Skeletal muscle cell (primary cell): ENCODE measurements around the gene CD320.
A peak's percentile ranks its signal among the peaks of the same experiment; 100 is the strongest.
"Not testable (repeated sequence)": the region's sequence is repeated elsewhere in the genome, so short reads cannot be mapped to it uniquely, and the experiment has no call there.

Experiments used
- DNase-seq: peaks from one replicate; pipeline ENCODE4 v3.0.0-alpha.2; 2010; ENCODE audit warnings: low read depth
- H3K4me3 ChIP-seq: 2 replicates; pipeline ENCODE4 v1.5.1; 2011; ENCODE audit warnings: low read depth, mild to moderate bottlenecking, control low read depth, low read length, moderate library complexity

Gene CD320

GRCh38 chr19:8307965-8308866 is at the start of gene CD320:
Gene CD320, minus strand, starts transcription at chr19:8308358. Its CDS starts 68 bp downstream, at chr19:8308290.
- peak within 1 kb of the TSS; percentile 69 for H3K4me3 ChIP-seq
- peak; percentile 56 for DNase-seq

DNA sequence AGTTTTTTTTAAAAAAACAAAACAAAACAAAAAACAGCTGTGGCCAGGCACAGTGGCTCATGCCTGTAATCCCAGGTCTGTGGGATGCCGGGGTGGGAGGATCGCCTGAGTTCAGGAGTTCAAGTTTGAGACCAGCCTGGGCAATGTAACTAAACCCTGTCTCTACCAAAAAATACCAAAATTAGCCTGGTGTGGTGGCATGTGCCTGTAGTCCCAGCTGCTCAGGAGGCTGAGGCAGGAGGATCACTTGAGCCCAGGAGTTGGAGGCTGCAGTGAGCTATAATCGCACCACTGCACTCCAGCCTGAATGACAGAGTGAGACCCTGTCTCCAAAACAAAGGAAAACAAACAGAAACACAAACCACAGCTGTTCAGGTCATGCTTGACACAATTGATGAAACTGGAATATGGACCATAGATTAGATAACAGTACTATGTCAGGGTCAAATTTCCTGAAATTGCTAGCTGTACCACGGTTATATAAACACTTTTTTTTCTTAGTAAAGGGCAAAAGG is 48.9 kb upstream of the CD320 start:
- H3K4me3 ChIP-seq, result no peak overlapping the region
- no peak for DNase-seq

- H3K4me3 ChIP-seq, result no peak overlapping the region
- DNase-seq, result peak; percentile 98
Observed at GRCh38 chr19:8355631-8356402, 47.7 kb upstream of the CD320 start.

- not testable (repeated sequence) for DNase-seq, H3K4me3 ChIP-seq
Observed at GRCh38 chr19:8352845-8353244, 44.7 kb upstream of the CD320 start.

- DNase-seq, result no peak
- H3K4me3 ChIP-seq, result peak overlapping the region; percentile 11
Observed at GRCh38 chr19:8352134-8352827, 44.1 kb upstream of the CD320 start.

DNA sequence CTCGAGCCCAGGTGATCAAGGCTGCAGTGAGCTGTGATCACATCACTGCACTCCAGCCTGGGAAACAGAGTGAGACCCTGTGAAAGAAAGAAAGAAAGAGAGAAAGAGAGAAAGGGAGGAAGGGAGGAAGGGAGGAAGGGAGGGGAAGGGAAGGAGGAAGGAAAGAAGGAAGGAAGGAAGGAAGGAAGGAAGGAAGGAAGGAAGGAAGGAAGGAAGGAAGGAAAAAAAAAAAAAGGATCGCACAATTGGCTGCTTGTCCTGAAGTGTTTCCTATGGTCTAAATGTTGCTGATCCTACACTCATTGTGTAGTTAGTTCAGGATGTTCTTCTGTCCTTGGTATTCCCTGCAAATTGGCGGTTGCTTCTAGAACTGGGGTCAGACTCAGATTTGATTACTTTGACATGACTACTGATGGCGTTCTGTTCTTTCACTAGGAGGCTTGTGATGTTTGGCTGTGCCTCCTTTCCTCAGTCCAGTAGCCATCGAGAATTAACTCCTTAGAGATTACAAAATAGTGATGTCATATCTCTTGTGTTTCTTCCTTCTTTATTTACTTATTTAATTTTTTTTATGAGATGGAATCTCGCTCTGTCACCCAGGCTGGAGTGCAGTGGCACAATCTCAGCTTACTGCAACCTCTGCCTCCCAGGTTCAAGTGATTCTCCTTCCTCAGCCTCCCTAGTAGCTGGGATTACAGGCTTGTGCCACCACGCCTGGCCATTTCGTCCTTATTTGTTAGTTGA is 41.6 kb upstream of the CD320 start:
- not testable (repeated sequence) for DNase-seq, H3K4me3 ChIP-seq

DNA sequence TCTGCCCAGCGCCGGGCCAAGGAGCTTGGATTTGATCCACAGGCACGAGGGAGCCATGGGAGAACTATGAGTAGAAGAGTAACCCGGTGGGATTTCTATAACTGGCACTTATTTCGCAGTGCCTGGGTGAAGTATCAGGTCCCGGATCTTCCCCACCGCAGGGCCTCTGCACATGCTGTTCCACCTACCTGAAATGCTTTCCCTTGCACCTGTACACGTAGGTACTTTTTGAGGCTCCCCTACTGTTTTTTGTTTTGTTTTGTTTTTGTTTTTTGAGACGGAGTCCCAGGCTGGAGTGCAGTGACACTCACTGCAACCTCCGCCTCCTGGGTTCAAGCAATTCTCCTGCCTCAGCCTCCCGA is 35.3 kb upstream of the CD320 start:
- peak overlapping the region; percentile 47 for H3K4me3 ChIP-seq
- DNase-seq, result no peak

DNA sequence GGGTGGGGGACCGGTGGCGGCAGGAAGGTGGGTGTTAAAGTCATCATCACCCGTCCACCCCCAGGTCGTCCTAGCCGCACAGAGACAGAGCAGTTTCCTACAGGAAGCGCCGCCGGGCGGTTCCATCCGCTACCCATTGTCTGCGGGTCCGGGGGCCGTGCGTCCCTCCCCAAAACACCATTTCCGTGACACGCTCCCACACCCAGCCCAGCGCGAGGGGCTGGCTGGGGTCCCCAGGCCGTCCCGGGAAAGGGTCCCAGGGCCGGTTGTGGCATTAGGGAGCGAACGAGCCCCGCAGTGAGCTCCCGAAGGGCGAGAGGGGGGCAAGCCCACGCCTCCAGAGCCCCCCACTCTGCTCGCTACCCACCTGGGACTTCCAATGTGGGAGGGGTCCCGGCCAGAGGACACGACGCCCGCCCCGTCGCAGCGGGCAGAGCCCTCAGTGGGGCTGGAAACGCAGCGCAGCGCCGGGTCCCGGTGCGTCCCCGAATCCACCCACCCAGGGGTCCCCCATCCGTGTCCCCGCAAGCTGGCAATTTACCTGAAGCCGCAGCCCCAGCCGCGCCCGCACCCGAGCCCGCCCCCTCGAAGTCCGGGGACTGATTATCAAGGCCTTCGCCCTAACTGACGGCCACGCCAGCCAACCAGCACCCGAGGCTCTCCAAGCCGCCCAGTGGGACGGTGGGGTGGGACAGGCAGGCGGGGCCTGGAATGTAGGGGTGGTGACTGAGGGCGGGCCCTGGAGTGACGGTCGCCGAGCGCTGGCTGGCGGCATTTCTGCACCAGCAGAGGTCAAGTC is 34.7 kb upstream of the CD320 start, which contains the start of gene KANK3:
Gene KANK3 (minus strand): TSS at position 579 of the 799 bp plus-strand sequence. CDS start 5,434 bp downstream, outside the sequence.
- peak; percentile 83 for DNase-seq

DNA sequence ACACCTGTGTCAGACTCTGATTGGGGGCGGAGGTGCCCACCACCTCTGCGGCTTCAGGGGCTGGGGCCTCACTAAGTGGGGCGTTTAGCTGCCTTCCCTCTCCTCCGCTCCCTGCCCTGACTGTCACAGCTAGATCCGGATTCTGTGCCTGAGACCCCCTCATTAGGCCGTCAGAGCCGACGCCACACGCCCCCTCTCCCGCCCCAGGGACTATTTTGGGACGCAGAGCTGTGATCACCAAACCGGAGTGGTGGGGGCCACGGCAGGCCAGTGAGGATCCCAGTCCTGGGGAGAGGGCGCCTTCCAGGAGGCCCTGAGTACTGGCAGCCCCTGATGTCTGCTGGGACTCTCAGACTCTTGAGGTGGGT is 34.1 kb upstream of the CD320 start:
- DNase-seq, result no peak
- H3K4me3 ChIP-seq, result no peak overlapping the region

More for the DNA sequence above, 34.7 kb upstream of the CD320 start, which contains the start of gene KANK3:
- peak within 1 kb of the TSS; percentile 47 for H3K4me3 ChIP-seq

GRCh38 chr19:8341504-8341903 is 33.3 kb upstream of the CD320 start:
- H3K4me3 ChIP-seq, DNase-seq: not testable (repeated sequence)

DNA sequence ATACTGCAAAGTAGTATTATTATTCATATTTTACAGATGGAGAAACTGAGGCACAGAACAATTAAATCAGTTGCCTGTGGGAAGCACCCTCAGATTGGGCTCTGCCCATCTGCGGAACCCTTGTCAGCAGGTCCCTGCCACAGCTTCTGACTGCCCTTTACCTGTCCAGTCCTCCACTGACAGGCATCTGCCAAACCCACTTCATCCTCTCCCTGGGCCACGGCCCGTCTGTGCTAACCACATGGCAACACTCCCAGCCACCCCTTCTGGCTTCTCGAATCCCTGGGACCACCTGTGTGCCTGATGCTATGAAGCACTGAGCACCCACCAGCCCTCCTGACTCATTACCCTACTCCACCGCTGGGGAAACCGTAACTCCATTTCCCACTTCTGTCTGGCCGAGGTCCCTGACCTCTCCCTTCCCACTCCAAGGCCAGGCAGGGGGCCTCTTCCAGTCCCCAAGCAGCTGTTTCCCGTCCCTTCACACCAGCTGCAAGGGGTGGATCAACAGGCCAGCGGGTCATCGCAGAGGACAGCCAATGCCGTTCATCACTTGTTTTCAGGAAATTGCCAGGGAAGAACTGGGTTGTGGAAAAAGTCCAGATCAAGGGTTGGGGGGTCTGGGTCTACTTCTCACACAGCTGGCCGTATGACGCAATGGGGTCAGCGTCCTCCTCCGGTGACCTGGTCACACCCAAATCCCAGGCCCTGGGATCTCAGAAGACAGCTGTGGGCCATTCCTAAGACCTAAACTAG is 32.4 kb upstream of the CD320 start:
- DNase-seq, result no peak
- H3K4me3 ChIP-seq, result no peak overlapping the region

DNA sequence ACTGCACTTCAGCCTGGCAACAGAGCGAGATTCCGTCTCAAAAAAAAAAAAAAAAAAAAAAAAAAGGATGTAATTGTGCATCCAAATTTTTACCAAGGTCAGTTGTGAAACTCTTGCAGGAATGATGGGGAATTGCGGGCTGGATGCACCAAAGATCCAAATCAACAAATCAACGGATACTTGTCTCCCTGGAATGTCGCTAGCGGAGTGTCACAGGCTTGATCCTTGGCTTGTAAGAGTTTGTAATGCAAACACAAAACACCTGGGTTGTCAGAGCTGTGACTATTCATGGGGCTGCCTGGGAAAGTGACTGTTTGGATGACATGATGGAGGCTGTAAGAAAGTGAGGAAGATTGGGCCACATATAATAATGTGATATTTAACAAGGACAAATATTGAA is 30.7 kb upstream of the CD320 start:
- H3K4me3 ChIP-seq, result no peak overlapping the region
- DNase-seq, result no peak

GRCh38 chr19:8337728-8338127 is 29.6 kb upstream of the CD320 start:
- no peak overlapping the region for H3K4me3 ChIP-seq
- no peak for DNase-seq

DNA sequence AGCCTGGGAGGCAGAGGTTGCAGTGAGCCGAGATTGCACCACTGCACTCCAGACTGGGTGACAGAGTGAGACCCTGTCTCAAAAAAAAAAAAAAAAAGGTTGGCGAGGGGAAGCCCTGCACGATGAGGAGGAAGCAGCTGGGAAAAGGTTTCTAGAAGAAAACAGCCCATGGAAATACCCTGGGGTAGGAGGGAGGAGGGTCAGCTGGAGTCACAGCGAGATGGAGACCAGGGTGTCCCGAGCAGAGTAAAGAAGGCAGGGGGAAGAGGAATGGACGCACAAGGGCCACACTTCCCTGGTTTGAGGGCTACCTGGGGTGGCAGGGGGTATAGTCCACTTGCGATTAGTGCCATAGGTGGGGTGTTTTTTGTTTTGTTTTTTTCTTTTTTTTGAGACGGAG is 28.5 kb upstream of the CD320 start:
- no peak overlapping the region for H3K4me3 ChIP-seq
- no peak for DNase-seq

DNA sequence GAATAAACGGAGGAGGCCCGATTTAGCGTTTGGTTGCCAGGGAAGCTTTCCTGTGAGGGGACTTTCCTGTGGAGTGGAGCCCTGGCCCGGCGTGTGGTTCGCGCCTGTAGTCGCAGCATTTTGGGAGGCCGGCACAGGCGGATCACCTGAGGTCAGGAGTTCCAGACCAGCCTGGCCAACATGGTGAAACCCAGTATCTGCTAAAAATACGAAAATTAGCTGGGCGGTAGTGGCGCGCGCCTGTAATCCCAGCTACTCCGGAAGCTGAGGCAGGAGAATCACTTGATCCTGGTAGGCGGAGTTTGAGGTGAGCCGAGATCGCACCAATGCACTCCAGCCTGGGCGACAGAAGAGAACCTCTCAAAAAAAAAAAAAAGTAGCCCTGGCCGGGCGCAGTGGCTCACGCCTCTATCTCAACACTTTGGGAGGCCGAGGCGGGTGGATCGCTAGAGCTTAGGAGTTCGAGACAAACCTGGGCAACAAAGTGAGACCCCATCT is 28.0 kb upstream of the CD320 start:
- no peak overlapping the region for H3K4me3 ChIP-seq
- DNase-seq, result no peak

DNA sequence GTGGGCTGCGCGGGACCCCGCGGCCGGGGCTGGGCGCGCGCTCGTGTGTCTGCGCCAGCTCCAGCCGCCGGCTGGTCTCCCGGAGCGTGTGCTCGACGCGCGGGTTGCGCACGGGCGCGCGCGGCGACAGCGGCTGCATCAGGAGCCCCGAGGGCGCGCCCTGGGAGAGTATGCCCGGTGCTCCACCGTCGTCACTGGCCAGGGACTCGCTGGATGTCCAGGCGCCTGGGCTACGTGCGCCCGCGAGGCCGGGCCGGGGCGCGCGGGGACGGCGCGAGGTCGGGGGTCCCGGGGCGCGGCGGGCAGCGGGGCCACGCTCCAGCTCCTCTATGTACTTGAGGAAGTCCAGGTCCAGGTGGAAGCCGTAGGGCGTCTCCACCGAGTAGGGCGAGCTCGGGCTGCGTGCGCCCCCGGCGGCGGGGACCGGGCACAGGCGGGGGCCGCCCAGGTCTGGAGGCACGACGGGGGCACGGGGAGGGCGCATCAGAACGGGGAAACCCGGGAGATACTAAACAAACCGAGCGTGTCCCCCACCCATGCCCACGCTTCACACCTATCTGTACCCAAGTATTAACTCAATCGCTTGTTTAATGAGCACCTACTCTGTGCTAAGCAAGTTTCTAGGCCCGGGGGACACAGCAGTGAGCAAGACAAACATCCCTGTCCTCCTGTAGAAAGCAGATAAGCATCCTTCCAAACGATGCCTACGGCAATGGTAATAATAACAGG is 27.3 kb upstream of the CD320 start:
- no peak overlapping the region for H3K4me3 ChIP-seq
- DNase-seq, result no peak
